A673 (cell line): ENCODE measurements around the gene AKNA. TPM values are rescaled to one million over a fixed set of nuclear protein-coding genes. Genes with fewer than 3 reads are reported as not detected.

ENCODE experiments used
- BruUV-seq: library from RNA; stranded (reverse); fragments of 400-500 nt; replicated peaks from 2 replicates; lab custom pipeline; 2021; lab: Mats Ljungman, UMichigan
- CTCF ChIA-PET: fragments of 300-600 bp; sonication (Branson Sonifier 250); formaldehyde crosslinking; loops from one replicate; lab custom pipeline; 2022; ENCODE audit warnings: antibody characterized with exemption; lab: Charles Lee
- POLR2A ChIA-PET: fragments of 300-600 bp; sonication (Branson Sonifier 250); formaldehyde crosslinking; loops from one replicate; lab custom pipeline; 2022; ENCODE audit warnings: antibody characterized with exemption; ENCODE audit not compliant: low non-redundant PET; lab: Charles Lee
- DNase-seq: peaks from one replicate; pipeline ENCODE4 v3.0.0-alpha.2; 2015; ENCODE audit warnings: low spot score
- H3K27ac ChIP-seq: fragments of 200-600 bp; sonication (generic); 2 replicates; pipeline ENCODE4 v1.5.1; 2016; ENCODE audit warnings: mixed run types, low read depth, mild to moderate bottlenecking, mixed read lengths, antibody characterized with exemption, low read length; ENCODE audit not compliant: poor library complexity, severe bottlenecking
- H3K27me3 ChIP-seq: fragments of 200-600 bp; sonication (generic); replicated peaks from 2 replicates; pipeline ENCODE4 v1.6.1; 2017; ENCODE audit warnings: mixed run types, low read depth, mild to moderate bottlenecking, mixed read lengths, antibody characterized with exemption, low read length; ENCODE audit not compliant: insufficient read depth, poor library complexity
- H3K36me3 ChIP-seq: fragments of 200-600 bp; sonication (generic); 2 replicates; pipeline ENCODE4 v1.6.1; 2016; ENCODE audit warnings: mixed run types, mild to moderate bottlenecking, mixed read lengths, antibody characterized with exemption, low read length; ENCODE audit not compliant: insufficient read depth, poor library complexity, severe bottlenecking
- H3K4me1 ChIP-seq: fragments of 200-600 bp; sonication (generic); 2 replicates; pipeline ENCODE4 v1.6.1; 2017; ENCODE audit warnings: mixed run types, mild to moderate bottlenecking, mixed read lengths, antibody characterized with exemption, low read length; ENCODE audit not compliant: insufficient read depth, poor library complexity, severe bottlenecking
- H3K4me3 ChIP-seq: fragments of 200-600 bp; sonication (generic); 2 replicates; pipeline ENCODE4 v1.5.1; 2016; ENCODE audit warnings: low read depth, mixed run types, mild to moderate bottlenecking, mixed read lengths, low read length; ENCODE audit not compliant: poor library complexity, severe bottlenecking
- H3K9me3 ChIP-seq: fragments of 200-600 bp; sonication (generic); 2 replicates; pipeline ENCODE4 v1.6.1; 2016; ENCODE audit warnings: mixed run types, low read depth, mild to moderate bottlenecking, mixed read lengths, antibody characterized with exemption, low read length; ENCODE audit not compliant: poor library complexity, severe bottlenecking
- EZH2 ChIP-seq: fragments of 200-600 bp; sonication (generic); IDR thresholded peaks from 2 replicates; pipeline ENCODE4 v1.6.1; 2017; ENCODE audit warnings: borderline replicate concordance, low read depth, mild to moderate bottlenecking, mixed read lengths, antibody characterized with exemption, low read length; ENCODE audit not compliant: poor library complexity, severe bottlenecking
- intact Hi-C: fragments of 100-400 bp; cut with micrococcal nuclease; formaldehyde crosslinking; loops from one replicate; pipeline ENCODE4 v1.10.0; 2022; ENCODE audit not compliant: unreplicated experiment
- total RNA-seq: library from RNA; stranded (reverse); gene quantifications from 2 replicates; pipeline ENCODE4 v1.2.3, GENCODE V29; 2021
- TF ChIP-seq, protein P1 (sequence below): fragments of 300-800, 200-600 bp; sonication (generic); conservative IDR thresholded peaks from 2 replicates; pipeline ENCODE4 v1.5.1; 2017; ENCODE audit warnings: low read depth, mild to moderate bottlenecking, antibody characterized with exemption, low read length, moderate library complexity, mixed read lengths

The AKNA gene
- total RNA-seq, 1 experiment from 2014 or later, result 20.4 TPM

DNA sequence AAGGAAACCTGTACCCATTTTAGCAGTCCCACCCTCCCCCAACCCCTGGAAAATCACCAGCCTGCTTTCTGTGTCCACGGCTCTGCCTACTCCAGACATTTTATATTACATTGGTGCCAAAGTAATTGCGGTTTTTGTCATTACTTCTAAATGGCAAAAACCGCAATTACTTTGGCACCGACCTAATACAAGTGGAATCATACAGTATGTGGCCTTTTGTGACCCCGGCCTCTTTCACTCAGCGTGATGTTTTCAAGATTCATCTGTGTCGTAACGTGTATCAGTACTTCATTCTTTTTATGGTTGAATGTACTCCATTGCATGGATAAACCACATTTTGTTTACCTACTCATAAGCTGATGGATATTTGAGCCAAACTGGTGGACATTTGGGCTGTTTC lies 74.6 kb downstream of the AKNA start:
- intact Hi-C loops, result no loop called here
- no TSS peak for BruUV-seq
- TF ChIP-seq, protein P1, sequence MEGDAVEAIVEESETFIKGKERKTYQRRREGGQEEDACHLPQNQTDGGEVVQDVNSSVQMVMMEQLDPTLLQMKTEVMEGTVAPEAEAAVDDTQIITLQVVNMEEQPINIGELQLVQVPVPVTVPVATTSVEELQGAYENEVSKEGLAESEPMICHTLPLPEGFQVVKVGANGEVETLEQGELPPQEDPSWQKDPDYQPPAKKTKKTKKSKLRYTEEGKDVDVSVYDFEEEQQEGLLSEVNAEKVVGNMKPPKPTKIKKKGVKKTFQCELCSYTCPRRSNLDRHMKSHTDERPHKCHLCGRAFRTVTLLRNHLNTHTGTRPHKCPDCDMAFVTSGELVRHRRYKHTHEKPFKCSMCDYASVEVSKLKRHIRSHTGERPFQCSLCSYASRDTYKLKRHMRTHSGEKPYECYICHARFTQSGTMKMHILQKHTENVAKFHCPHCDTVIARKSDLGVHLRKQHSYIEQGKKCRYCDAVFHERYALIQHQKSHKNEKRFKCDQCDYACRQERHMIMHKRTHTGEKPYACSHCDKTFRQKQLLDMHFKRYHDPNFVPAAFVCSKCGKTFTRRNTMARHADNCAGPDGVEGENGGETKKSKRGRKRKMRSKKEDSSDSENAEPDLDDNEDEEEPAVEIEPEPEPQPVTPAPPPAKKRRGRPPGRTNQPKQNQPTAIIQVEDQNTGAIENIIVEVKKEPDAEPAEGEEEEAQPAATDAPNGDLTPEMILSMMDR, result no peak
- no peak for TF ChIP-seq EZH2
- no peak for DNase-seq
- Histone ChIP-seq H3K27me3 (no peaks in the 10 kb centered on the region), H3K27ac (no peak overlapping the region), H3K4me1 (peaks cover 4% of the 10 kb centered on the region), H3K36me3 (no peaks in the 10 kb centered on the region), H3K4me3 (no peak overlapping the region), H3K9me3 (no peaks in the 10 kb centered on the region)
- ChIA-PET POLR2A (no interaction called here), CTCF (no interaction called here)

DNA sequence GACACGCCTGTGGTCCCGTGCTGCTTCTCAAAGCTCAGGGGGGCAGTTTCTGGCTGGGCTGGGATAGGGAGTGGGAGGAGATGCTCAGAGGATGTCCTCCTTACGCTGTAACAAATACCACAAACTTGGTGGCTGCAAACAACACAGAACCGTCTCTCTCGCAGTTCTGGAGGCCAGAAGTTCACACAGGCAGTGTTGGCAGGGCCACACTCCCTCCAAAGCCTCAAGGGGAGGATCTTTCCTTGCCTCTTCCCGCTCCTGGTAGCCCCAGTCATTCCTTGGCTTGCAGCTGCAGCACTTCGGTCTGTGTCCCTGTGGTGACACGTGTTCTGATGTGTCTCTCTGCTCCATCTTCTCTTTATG lies 75.3 kb downstream of the AKNA start:
- DNase-seq, result no peak
- no peaks in the 10 kb centered on the region for H3K36me3 ChIP-seq
- ChIA-PET POLR2A (no interaction called here), CTCF (no interaction called here)
- intact Hi-C loops, result no loop called here
- TF ChIP-seq, protein P1, result no peak
- no peak for TF ChIP-seq EZH2
- BruUV-seq, result no TSS peak
- no peaks in the 10 kb centered on the region for H3K27me3 ChIP-seq
- no peak overlapping the region for H3K4me3 ChIP-seq
- H3K4me1 ChIP-seq, result no peaks in the 10 kb centered on the region
- H3K27ac ChIP-seq, result no peak overlapping the region
- H3K9me3 ChIP-seq, result no peaks in the 10 kb centered on the region

DNA sequence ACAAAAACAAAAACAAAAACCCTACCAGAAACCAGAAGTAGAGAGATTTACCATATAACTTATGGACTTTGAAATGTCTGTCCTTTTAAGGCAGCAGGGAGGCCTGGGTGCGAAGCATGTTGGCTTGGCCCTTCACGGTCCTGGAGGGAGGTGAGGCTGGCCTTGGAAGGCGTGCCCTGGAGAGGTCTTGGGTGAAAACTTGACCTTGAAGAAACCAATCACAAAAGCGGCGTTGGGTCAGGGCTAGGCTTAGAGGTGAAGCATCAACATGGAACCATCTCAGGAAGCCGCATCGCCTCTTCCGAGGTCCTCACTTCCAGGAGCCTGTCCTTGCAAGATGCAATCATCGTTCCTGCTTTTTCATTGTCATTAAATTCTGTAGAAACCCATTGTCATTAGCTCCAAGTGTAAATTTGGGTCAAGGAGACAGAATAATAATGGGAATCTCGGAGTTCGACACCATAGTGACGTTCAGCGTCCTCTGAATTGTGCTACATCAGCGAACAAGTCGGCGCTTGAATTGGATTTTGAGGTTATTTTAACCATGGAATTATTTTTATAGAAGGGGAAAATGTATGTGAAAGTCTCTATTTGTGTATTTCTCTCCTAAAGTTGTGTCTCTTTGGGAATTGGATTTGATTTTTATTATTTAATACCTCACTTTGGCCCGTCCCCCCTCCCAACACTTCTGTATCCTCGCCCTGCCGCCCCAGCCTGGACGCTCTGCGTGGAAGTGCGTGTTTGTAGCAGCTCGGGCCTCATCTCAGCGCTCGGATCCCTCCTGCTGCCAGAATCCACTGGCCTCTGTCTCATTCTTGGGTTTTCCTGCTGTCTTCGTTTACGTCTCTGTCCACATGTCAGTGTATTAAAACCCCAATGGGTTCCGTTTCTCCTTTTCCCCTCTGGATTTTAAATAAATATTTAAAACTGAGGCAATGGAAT lies 75.9 kb downstream of the AKNA start:
- TSS peak; percentile 79 for BruUV-seq
- CTCF ChIA-PET, result no interaction called here
- DNase-seq, result no peak
- H3K4me3 ChIP-seq, result no peak overlapping the region
- no peaks in the 10 kb centered on the region for H3K36me3 ChIP-seq
- intact Hi-C loops, result no loop called here
- no peak overlapping the region for H3K27ac ChIP-seq
- POLR2A ChIA-PET, result no interaction called here
- H3K4me1 ChIP-seq, result no peaks in the 10 kb centered on the region
- no peaks in the 10 kb centered on the region for H3K27me3 ChIP-seq
- H3K9me3 ChIP-seq, result no peaks in the 10 kb centered on the region
- no peak for TF ChIP-seq EZH2
- TF ChIP-seq, protein P1, result no peak
